Breast epithelium (tissue), 4 donors: ENCODE measurements around the gene GLIS1. TPM values are rescaled to one million over a fixed set of nuclear protein-coding genes. Genes with fewer than 3 reads are reported as not detected.
A peak's percentile ranks its signal among the peaks of the same experiment; 100 is the strongest.

Experiments
- DNase-seq, 2 donors: peaks; one replicate each; pipeline ENCODE4 v3.0.0-alpha.2; 2019; ENCODE audit warnings: low spot score in 2 of 2
- H3K27ac ChIP-seq, 2 donors: fragments of 200-600 bp; sonication (generic) in 1 of 2; one replicate each; pipeline ENCODE4 v1.5.1; 2016 to 2019; ENCODE audit warnings: mild to moderate bottlenecking in 1 of 2
- H3K27me3 ChIP-seq, 2 donors: fragments of 200-600 bp; sonication (generic) in 1 of 2; one replicate each; pipeline versions ENCODE4 v1.5.1 to v1.6.0; 2017 to 2019; ENCODE audit warnings: control low read depth in 1 of 2, mild to moderate bottlenecking in 1 of 2
- H3K36me3 ChIP-seq: fragments of 200-600 bp; one replicate; pipeline ENCODE4 v1.5.1; 2019
- H3K4me1 ChIP-seq, 2 donors: fragments of 200-600 bp; sonication (generic); one replicate each; pipeline ENCODE4 v1.5.1; 2016 to 2019; ENCODE audit warnings: control low read depth in 1 of 2
- H3K4me3 ChIP-seq, 3 donors: fragments of 200-600 bp; sonication (generic); 1 replicate in 2 of 3; 2 replicates in 1 of 3; pipeline ENCODE4 v1.5.1; 2016 to 2019; ENCODE audit warnings: mild to moderate bottlenecking in 3 of 3, moderate library complexity in 2 of 3
- H3K9me3 ChIP-seq, 2 donors: fragments of 200-600 bp; sonication (generic) in 1 of 2; one replicate each; pipeline ENCODE4 v1.5.1; 2016 to 2019; ENCODE audit warnings: control low read depth in 1 of 2
- POLR2A ChIP-seq: fragments of 450-650 bp; IDR thresholded peaks from one replicate; pipeline ENCODE4 v1.6.1; 2016; ENCODE audit warnings: antibody characterized with exemption, mild to moderate bottlenecking, moderate library complexity
- POLR2AphosphoS5 ChIP-seq, 3 donors: sonication (generic); formaldehyde crosslinking; IDR thresholded peaks; one replicate each; pipeline ENCODE4 v1.6.1; 2017; ENCODE audit warnings: antibody characterized with exemption in 3 of 3
- intact Hi-C: fragments of 100-400 bp; cut with DNase I; formaldehyde crosslinking; loops from one replicate; pipeline ENCODE4 v1.15.1; 2023; ENCODE audit warnings: low total_unique reads
- total RNA-seq, 3 donors: library from RNA; depleted of rRNA; stranded (reverse); fragments of >200 nt; gene quantifications; one replicate each; pipeline ENCODE4 v1.1.0, GENCODE V29; 2016
- TF ChIP-seq, protein P1 (sequence below), 3 donors: fragments of 450-650 bp; IDR thresholded peaks; one replicate each; pipeline ENCODE4 v1.5.1; 2016 to 2017; ENCODE audit warnings: antibody characterized with exemption in 3 of 3, mild to moderate bottlenecking in 3 of 3, moderate library complexity in 3 of 3

The GLIS1 gene
- total RNA-seq, 3 donors from 2014 or later: 0.16 to 2.0 (median 0.59) TPM

DNA sequence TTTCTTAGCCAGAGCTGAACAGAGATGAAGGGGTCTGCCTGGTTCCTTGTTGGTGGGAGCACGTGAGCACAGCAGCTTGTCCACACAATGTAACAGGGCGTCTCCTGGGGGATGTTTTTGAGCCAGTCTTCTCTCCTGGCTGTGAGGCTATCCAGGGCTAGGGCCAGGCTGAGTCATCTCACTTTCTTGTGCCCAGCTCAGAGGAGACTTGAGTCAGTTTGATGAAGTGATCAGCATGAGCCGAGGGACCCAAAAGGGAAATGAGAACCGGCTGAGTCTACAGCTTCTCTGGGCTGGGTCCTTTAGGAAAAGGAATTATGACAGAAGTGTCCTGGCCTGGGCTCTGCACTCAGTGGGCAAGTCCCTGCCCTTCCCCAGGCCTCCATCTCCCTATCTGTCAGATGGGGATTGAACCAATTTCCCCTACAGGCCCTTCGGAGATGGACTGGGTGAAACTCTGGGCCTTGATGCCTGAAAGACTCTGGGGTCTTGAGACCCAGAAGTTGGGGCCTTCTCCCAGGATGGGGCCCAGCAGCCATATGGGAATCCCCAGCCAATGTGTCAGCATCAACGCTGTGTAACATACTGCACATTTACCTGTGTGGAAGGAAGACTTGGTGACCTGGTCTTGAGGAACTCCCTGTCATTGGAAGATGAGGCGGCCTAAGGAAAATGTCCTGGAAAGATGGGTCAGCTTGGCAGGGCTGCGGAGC is 243.2 kb downstream of the GLIS1 start:
- no peak for DNase-seq
- no peaks in the 10 kb centered on the region for H3K9me3 ChIP-seq
- H3K27me3 ChIP-seq: peaks cover 0 to 12% of the 10 kb centered on the region in 2 donors
- TF ChIP-seq POLR2A (no peak), POLR2AphosphoS5 (IDR thresholded peaks at IDR 0.05) (no peak)
- TF ChIP-seq, protein P1, sequence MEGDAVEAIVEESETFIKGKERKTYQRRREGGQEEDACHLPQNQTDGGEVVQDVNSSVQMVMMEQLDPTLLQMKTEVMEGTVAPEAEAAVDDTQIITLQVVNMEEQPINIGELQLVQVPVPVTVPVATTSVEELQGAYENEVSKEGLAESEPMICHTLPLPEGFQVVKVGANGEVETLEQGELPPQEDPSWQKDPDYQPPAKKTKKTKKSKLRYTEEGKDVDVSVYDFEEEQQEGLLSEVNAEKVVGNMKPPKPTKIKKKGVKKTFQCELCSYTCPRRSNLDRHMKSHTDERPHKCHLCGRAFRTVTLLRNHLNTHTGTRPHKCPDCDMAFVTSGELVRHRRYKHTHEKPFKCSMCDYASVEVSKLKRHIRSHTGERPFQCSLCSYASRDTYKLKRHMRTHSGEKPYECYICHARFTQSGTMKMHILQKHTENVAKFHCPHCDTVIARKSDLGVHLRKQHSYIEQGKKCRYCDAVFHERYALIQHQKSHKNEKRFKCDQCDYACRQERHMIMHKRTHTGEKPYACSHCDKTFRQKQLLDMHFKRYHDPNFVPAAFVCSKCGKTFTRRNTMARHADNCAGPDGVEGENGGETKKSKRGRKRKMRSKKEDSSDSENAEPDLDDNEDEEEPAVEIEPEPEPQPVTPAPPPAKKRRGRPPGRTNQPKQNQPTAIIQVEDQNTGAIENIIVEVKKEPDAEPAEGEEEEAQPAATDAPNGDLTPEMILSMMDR (IDR thresholded peaks at IDR 0.05): no peak
- no peak overlapping the region for H3K27ac ChIP-seq
- intact Hi-C loops: no loop called here
- no peaks in the 10 kb centered on the region for H3K4me1 ChIP-seq
- H3K36me3 ChIP-seq: no peaks in the 10 kb centered on the region
- H3K4me3 ChIP-seq: no peak overlapping the region

DNA sequence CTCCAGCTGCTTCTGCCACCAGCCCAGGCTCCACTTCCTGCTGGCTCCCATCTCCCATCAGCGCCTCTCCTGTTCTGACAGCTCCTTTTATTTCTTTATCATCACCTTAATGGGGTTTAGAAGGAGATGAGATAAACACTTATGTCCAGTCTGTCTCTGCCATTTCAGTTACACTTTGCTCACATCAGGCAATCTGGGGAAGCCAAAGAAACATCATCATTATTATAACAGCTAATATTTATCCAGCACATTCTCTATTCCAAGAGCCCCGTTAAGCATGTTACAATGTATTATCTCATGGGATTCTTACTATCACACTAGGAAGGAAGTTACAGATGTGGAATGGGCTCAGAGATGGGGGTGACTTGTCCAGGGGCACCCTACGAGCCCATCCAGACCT is 248.6 kb downstream of the GLIS1 start:
- peaks cover 0 to 13% of the 10 kb centered on the region in 2 donors for H3K27me3 ChIP-seq

GRCh38 chr1:53486395-53487026 is 252.5 kb downstream of the GLIS1 start:
- Histone ChIP-seq H3K9me3 (peaks cover 0 to 8% of the 10 kb centered on the region in 2 donors), H3K4me1 (no peaks in the 10 kb centered on the region), H3K4me3 (no peak overlapping the region), H3K27ac (no peak overlapping the region), H3K36me3 (no peaks in the 10 kb centered on the region), H3K27me3 (peaks cover 0 to 17% of the 10 kb centered on the region in 2 donors)
- no peak for DNase-seq
- TF ChIP-seq, protein P1 (IDR thresholded peaks at IDR 0.05): no peak
- TF ChIP-seq POLR2AphosphoS5 (IDR thresholded peaks at IDR 0.05) (no peak), POLR2A (no peak)
- intact Hi-C loops: loop anchor here (5.0 kb wide), 1 partner anchor 1559 kb away; no protein-coding TSS in a partner anchor

More for the DNA sequence above, 248.6 kb downstream of the GLIS1 start:
- H3K27ac ChIP-seq: no peak overlapping the region
- no peaks in the 10 kb centered on the region for H3K36me3 ChIP-seq
- H3K4me3 ChIP-seq: no peak overlapping the region
- peaks cover 0 to 8% of the 10 kb centered on the region in 2 donors for H3K9me3 ChIP-seq
- intact Hi-C loops: no loop called here
- no peaks in the 10 kb centered on the region for H3K4me1 ChIP-seq
- DNase-seq: no peak
- TF ChIP-seq POLR2A (no peak), POLR2AphosphoS5 (IDR thresholded peaks at IDR 0.05) (no peak)
- TF ChIP-seq, protein P1 (IDR thresholded peaks at IDR 0.05): no peak

- Histone ChIP-seq H3K4me1 (no peaks in the 10 kb centered on the region), H3K27ac (no peak overlapping the region), H3K36me3 (no peaks in the 10 kb centered on the region), H3K4me3 (no peak overlapping the region), H3K9me3 (peaks cover 0 to 8% of the 10 kb centered on the region in 2 donors), H3K27me3 (peaks cover 0 to 17% of the 10 kb centered on the region in 2 donors)
- TF ChIP-seq, protein P1 (IDR thresholded peaks at IDR 0.05): peak in 2 of 3 donors; percentile 76 to 82
- no peak for TF ChIP-seq POLR2A
- intact Hi-C loops: loop anchor here (5.0 kb wide), 1 partner anchor 1558 kb away; no protein-coding TSS in a partner anchor
- peak; percentile 38 to 83 for DNase-seq
Observed at GRCh38 chr1:53485478-53486394, 253.2 kb downstream of the GLIS1 start.
